Natural killer cell (primary cell): Measurements from ENCODE around the gene LAMP2. TPM values are rescaled to one million over a fixed set of nuclear protein-coding genes. Genes with fewer than 3 reads are reported as not detected.

Experiments
- ATAC-seq, 3 donors: fragments of 150-1000 bp in 2 of 3; fragments of 200-7000 bp in 1 of 3; cut with Tn5 transposase; 1 replicate in 1 of 3; 2 replicates in 2 of 3; pipeline ENCODE4 v1.10.0; 2021; ENCODE audit warnings: mild to moderate bottlenecking in 2 of 3, moderate library complexity in 2 of 3
- DNase-seq, 2 donors: peaks; one replicate each; pipeline versions ENCODE4 v3.0.0 to v3.0.0-alpha.2; 2013 to 2021; ENCODE audit warnings: mixed read lengths in 1 of 2
- H3K27ac ChIP-seq: one replicate; pipeline ENCODE4 v1.5.1; 2013; ENCODE audit warnings: mild to moderate bottlenecking, low read length
- H3K27me3 ChIP-seq: one replicate; pipeline ENCODE4 v1.6.1; 2013; ENCODE audit warnings: low read length; ENCODE audit not compliant: control insufficient read depth, insufficient read depth
- H3K36me3 ChIP-seq: one replicate; pipeline ENCODE4 v1.6.1; 2013; ENCODE audit warnings: low read length; ENCODE audit not compliant: control insufficient read depth, insufficient read depth
- H3K4me1 ChIP-seq: one replicate; pipeline ENCODE4 v1.6.1; 2013; ENCODE audit warnings: low read length; ENCODE audit not compliant: control insufficient read depth, insufficient read depth
- H3K4me3 ChIP-seq: one replicate; pipeline ENCODE4 v1.5.1; 2013; ENCODE audit warnings: low read length
- H3K9me3 ChIP-seq: one replicate; pipeline ENCODE4 v1.6.1; 2013; ENCODE audit warnings: low read length; ENCODE audit not compliant: control insufficient read depth, insufficient read depth
- H3K27ac Mint-ChIP-seq, 2 donors: one replicate each; pipeline ENCODE4 v1.8.0; 2022; ENCODE audit warnings: mild to moderate bottlenecking in 2 of 2, mixed read lengths in 2 of 2, moderate library complexity in 1 of 2
- H3K27me3 Mint-ChIP-seq, 2 donors: one replicate each; pipeline ENCODE4 v1.8.0; 2022; ENCODE audit warnings: low read depth in 2 of 2, mixed read lengths in 2 of 2
- H3K36me3 Mint-ChIP-seq: one replicate; pipeline ENCODE4 v1.8.0; 2022; ENCODE audit warnings: mixed read lengths
- H3K4me1 Mint-ChIP-seq, 2 donors: one replicate each; pipeline ENCODE4 v1.8.0; 2022; ENCODE audit warnings: mixed read lengths in 2 of 2
- H3K4me3 Mint-ChIP-seq: one replicate; pipeline ENCODE4 v1.8.0; 2022; ENCODE audit warnings: mild to moderate bottlenecking, moderate library complexity, mixed read lengths
- H3K9me3 Mint-ChIP-seq, 2 donors: one replicate each; pipeline ENCODE4 v1.8.0; 2022; ENCODE audit warnings: mixed read lengths in 2 of 2
- WGBS: methylation state at CpG from one replicate; pipeline ENCODE4 v1.1.7; 2013; ENCODE audit warnings: missing lambda C conversion rate; ENCODE audit not compliant: insufficient coverage; 5-methylcytosine and 5-hydroxymethylcytosine counted together
- intact Hi-C: fragments of 100-400 bp; cut with micrococcal nuclease; formaldehyde crosslinking; loops from one replicate; pipeline ENCODE4 v1.14.2; 2022
- total RNA-seq, 4 donors: library from RNA; stranded (reverse); fragments of 120-200 nt in 1 of 4; gene quantifications; one replicate each; pipeline versions ENCODE4 v1.2.3 to v1.2.4, GENCODE V29; 2013 to 2022
- TF ChIP-seq, protein P1 (sequence below): fragments of 200-600 bp; IDR thresholded peaks from one replicate; pipeline ENCODE4 v1.8.0; 2022; ENCODE audit warnings: antibody characterized with exemption

LAMP2 gene
- total RNA-seq, 3 donors from 2014 or later (not counting 1 experiment from before 2014, with no cell fraction given), result 33.8 to 45.8 (median 39.1) TPM

DNA sequence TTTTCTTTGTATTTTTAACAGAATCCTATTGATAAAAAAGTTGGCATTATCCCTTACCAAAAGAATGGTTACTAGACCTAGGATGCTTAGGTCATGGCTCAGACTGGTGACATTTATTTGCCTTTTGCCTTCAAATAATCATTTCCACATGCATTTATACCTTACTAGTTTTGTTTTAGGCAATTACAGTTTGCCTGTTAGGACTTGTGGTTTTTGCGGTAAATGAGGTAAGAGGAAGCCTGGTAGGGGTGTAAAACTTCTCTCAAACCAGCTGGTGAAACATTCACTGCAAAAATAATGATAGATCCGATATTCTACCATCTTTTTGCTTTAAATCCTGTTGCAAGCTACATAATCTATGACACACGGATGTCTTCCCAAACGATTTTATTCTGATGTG lies 12.1 kb downstream of the LAMP2 start:
- Mint-ChIP-seq H3K9me3 (no peaks in the 10 kb centered on the region), H3K27me3 (no peaks in the 10 kb centered on the region), H3K27ac (peak overlapping the region; percentile 54 to 73), H3K4me3 (peak overlapping the region; percentile 73), H3K36me3 (no peaks in the 10 kb centered on the region), H3K4me1 (peaks cover 28 to 36% of the 10 kb centered on the region in 2 donors)
- Histone ChIP-seq H3K27me3 (no peaks in the 10 kb centered on the region), H3K27ac (no peak overlapping the region), H3K9me3 (no peaks in the 10 kb centered on the region), H3K36me3 (peaks cover 2% of the 10 kb centered on the region), H3K4me3 (no peak overlapping the region), H3K4me1 (peaks cover 8% of the 10 kb centered on the region)
- peak in 1 of 2 donors; percentile 59 for DNase-seq
- peak in 1 of 3 donors; percentile 15 for ATAC-seq
- TF ChIP-seq, protein P1, sequence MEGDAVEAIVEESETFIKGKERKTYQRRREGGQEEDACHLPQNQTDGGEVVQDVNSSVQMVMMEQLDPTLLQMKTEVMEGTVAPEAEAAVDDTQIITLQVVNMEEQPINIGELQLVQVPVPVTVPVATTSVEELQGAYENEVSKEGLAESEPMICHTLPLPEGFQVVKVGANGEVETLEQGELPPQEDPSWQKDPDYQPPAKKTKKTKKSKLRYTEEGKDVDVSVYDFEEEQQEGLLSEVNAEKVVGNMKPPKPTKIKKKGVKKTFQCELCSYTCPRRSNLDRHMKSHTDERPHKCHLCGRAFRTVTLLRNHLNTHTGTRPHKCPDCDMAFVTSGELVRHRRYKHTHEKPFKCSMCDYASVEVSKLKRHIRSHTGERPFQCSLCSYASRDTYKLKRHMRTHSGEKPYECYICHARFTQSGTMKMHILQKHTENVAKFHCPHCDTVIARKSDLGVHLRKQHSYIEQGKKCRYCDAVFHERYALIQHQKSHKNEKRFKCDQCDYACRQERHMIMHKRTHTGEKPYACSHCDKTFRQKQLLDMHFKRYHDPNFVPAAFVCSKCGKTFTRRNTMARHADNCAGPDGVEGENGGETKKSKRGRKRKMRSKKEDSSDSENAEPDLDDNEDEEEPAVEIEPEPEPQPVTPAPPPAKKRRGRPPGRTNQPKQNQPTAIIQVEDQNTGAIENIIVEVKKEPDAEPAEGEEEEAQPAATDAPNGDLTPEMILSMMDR, result no peak
- intact Hi-C loops, result loop anchor here (10.0 kb wide), 1 partner anchor 212 kb away; no protein-coding TSS in a partner anchor
- no CpG with 5 or more reads among the region's 4 CpGs for WGBS

DNA sequence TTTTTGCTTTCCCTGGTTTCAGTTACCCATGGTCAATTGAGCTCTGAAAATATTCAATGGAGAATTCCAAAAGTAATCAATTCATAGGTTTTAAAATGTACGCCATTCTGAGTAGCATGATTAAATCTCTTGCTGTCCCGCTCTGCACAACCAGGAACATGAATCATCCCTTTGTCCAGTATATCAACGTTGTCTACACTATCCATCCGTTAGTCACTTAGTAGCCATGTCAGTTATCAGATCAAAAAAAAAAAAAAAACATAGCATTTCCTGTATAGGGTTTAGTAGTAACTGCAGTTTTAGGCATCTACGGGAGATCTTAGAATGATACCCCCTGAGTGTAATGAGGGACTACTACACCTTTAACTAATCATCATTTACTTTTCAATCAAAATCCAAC lies 15.1 kb downstream of the LAMP2 start:
- H3K4me1 Mint-ChIP-seq, result peaks cover 27 to 30% of the 10 kb centered on the region in 2 donors
- H3K9me3 Mint-ChIP-seq, result no peaks in the 10 kb centered on the region
- no peak overlapping the region for H3K27ac Mint-ChIP-seq
- Histone ChIP-seq H3K9me3 (no peaks in the 10 kb centered on the region), H3K27me3 (no peaks in the 10 kb centered on the region), H3K4me1 (peaks cover 8% of the 10 kb centered on the region), H3K27ac (no peak overlapping the region), H3K36me3 (peaks cover 4% of the 10 kb centered on the region), H3K4me3 (no peak overlapping the region)
- intact Hi-C loops, result loop anchor here (10.0 kb wide), 1 partner anchor 209 kb away; no protein-coding TSS in a partner anchor
- TF ChIP-seq, protein P1, result no peak
- 92% methylated on average over 2 of the region's 5 CpGs for WGBS
- H3K27me3 Mint-ChIP-seq, result no peaks in the 10 kb centered on the region
- no peak overlapping the region for H3K4me3 Mint-ChIP-seq
- no peaks in the 10 kb centered on the region for H3K36me3 Mint-ChIP-seq
- ATAC-seq, result no peak
- DNase-seq, result no peak

DNA sequence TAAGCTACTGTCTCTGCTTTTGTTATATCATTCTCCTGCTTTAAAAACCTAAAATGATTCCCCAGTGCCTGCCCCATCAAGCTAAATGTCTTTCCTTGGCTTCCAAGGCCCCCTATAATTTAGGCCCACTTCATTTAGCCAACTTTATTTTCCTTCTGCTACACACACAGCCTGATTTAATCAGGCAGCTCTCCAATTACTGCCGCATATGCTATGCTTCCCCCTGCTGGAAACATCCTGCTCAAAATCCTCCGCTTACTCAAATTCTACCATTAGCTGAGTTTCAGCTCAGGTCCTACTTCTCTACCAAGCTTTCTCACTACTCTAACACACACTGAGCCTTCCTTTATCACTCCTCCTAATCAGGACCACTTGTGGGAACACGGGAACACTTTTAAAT lies 17.0 kb downstream of the LAMP2 start:
- Histone ChIP-seq H3K4me3 (no peak overlapping the region), H3K27ac (no peak overlapping the region), H3K27me3 (no peaks in the 10 kb centered on the region), H3K4me1 (no peaks in the 10 kb centered on the region), H3K36me3 (peaks cover 6% of the 10 kb centered on the region), H3K9me3 (no peaks in the 10 kb centered on the region)
- H3K4me3 Mint-ChIP-seq, result no peak overlapping the region
- intact Hi-C loops, result loop anchor here (10.0 kb wide), 1 partner anchor 207 kb away; no protein-coding TSS in a partner anchor
- TF ChIP-seq, protein P1, result no peak
- ATAC-seq, result no peak
- H3K36me3 Mint-ChIP-seq, result no peaks in the 10 kb centered on the region
- H3K27ac Mint-ChIP-seq, result peak overlapping the region in 1 of 2 donors; percentile 58
- no peaks in the 10 kb centered on the region for H3K27me3 Mint-ChIP-seq
- 50% methylated on average over 3 of the region's 3 CpGs for WGBS
- H3K9me3 Mint-ChIP-seq, result no peaks in the 10 kb centered on the region
- H3K4me1 Mint-ChIP-seq, result peaks cover 12 to 13% of the 10 kb centered on the region in 2 donors
- DNase-seq, result peak in 1 of 2 donors; percentile 38

DNA sequence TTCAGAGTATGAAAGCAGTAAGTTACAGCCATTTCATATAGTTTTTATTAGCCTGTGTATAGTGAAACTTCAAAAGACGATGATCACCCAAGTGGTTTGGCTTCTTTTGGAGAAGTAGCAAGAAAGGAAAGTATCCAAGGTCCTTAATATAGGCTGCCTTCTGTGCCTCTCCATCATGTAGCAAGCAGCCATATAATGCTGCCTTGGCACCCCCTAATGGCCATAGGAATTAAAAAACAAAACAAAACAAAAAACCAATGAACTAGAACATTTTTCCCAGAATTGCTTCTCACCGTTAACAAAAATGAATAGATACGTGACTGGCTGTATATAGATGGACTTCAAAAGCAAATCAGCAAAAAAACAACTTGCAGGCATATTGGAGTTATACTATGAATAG lies 18.9 kb downstream of the LAMP2 start:
- H3K9me3 ChIP-seq, result no peaks in the 10 kb centered on the region
- H3K4me1 ChIP-seq, result no peaks in the 10 kb centered on the region
- Mint-ChIP-seq H3K4me1 (peaks cover 5 to 11% of the 10 kb centered on the region in 2 donors), H3K9me3 (no peaks in the 10 kb centered on the region), H3K4me3 (no peak overlapping the region), H3K27me3 (no peaks in the 10 kb centered on the region), H3K27ac (no peak overlapping the region), H3K36me3 (no peaks in the 10 kb centered on the region)
- ATAC-seq (no peak), DNase-seq (peak in 1 of 2 donors; percentile 35)
- no peaks in the 10 kb centered on the region for H3K27me3 ChIP-seq
- TF ChIP-seq, protein P1, result peak; percentile 12
- no peak overlapping the region for H3K4me3 ChIP-seq
- 64% methylated on average over 1 of the region's 3 CpGs for WGBS
- intact Hi-C loops, result loop anchor here (10.0 kb wide), 1 partner anchor 205 kb away; no protein-coding TSS in a partner anchor
- H3K36me3 ChIP-seq, result peaks cover 18% of the 10 kb centered on the region
- no peak overlapping the region for H3K27ac ChIP-seq
